ENCODE measurements around the gene PLA2G4E. TPM values are rescaled to one million over a fixed set of nuclear protein-coding genes. Genes with fewer than 3 reads are reported as not detected.

Gene PLA2G4E
- total RNA-seq, 2 donors from 2014 or later: 0.11 TPM; not detected in 1

DNA sequence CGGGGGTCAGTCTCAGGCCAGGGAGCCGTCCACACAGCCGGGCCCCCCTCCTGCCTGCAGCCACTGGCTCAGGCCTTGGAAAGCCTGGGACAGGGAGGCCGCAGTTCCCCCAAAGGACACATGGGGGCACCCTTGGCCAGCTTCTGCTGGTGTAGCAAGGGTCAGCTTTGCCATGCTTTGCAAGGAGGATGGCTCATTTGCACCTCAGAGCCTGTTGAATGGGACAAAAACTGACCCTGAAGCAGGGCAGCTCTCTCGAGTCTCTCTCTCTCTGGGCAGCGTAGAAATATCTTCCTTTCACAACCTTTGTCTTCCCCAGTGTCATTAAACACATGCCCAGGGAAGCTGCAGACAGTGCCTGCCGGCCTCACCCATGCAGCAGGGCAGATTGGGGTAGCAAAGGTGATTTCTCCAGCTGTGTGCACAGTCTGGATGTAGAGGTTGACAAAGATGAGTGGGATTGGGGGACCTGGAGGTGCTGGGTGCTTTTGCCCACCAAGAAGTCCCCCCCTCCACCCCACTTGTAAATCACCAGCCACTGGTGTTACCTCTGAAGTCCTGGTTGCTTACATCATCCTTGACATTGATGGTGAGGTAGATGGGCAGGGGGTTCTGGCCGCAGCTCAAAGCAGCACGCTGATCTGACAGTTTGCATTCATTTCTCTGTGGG, 31.1 kb downstream of the PLA2G4E start:
- Histone ChIP-seq H3K9me3 (no peaks in the 10 kb centered on the region), H3K27ac (no peak overlapping the region), H3K4me1 (peaks cover 0 to 6% of the 10 kb centered on the region in 2 donors), H3K27me3 (no peaks in the 10 kb centered on the region), H3K36me3 (no peaks in the 10 kb centered on the region), H3K4me3 (no peak overlapping the region)
- DNase-seq (ENCODE audit: low spot score): peak; percentile 82
- TF ChIP-seq, protein P1, sequence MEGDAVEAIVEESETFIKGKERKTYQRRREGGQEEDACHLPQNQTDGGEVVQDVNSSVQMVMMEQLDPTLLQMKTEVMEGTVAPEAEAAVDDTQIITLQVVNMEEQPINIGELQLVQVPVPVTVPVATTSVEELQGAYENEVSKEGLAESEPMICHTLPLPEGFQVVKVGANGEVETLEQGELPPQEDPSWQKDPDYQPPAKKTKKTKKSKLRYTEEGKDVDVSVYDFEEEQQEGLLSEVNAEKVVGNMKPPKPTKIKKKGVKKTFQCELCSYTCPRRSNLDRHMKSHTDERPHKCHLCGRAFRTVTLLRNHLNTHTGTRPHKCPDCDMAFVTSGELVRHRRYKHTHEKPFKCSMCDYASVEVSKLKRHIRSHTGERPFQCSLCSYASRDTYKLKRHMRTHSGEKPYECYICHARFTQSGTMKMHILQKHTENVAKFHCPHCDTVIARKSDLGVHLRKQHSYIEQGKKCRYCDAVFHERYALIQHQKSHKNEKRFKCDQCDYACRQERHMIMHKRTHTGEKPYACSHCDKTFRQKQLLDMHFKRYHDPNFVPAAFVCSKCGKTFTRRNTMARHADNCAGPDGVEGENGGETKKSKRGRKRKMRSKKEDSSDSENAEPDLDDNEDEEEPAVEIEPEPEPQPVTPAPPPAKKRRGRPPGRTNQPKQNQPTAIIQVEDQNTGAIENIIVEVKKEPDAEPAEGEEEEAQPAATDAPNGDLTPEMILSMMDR (IDR thresholded peaks at IDR 0.05): peak; percentile 97 to 99

DNA sequence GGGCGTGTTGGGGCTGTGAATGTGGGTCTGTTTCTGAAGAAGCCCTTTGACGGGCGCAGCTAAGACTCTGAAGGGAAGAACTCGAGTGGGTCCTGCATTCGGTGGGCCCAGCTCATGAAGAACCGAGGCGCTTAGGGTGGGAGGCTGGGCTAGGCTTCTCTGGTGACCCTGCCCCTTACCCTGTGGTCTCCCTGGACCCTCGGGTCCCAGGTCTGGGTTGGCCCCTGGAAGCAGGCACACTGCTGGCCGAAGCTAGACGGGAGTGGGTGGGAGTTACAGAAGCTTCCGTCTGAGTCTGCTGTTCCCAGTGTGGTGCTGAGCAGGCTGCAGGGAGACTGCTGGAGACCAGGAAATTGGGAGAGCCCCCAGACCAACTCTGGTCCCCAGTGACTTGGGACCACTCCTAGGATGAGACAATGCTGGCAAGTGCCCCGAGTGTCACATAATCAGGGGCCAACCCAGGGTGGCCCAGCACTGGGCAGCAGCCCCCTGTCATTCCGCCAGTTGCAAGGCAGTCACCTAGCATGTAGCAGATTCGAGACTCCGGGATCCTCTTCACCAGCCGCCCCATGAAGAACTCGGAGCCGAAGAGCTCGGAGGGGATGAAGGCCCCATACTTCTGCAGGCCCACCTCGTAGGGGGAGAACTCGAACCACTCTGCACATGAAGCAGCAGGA, 31.8 kb downstream of the PLA2G4E start:
- Histone ChIP-seq H3K9me3 (no peaks in the 10 kb centered on the region), H3K4me1 (peaks cover 0 to 6% of the 10 kb centered on the region in 2 donors), H3K27me3 (no peaks in the 10 kb centered on the region), H3K36me3 (no peaks in the 10 kb centered on the region), H3K4me3 (no peak overlapping the region), H3K27ac (no peak overlapping the region)
- TF ChIP-seq, protein P1 (IDR thresholded peaks at IDR 0.05): no peak
- DNase-seq (ENCODE audit: low spot score): no peak

DNA sequence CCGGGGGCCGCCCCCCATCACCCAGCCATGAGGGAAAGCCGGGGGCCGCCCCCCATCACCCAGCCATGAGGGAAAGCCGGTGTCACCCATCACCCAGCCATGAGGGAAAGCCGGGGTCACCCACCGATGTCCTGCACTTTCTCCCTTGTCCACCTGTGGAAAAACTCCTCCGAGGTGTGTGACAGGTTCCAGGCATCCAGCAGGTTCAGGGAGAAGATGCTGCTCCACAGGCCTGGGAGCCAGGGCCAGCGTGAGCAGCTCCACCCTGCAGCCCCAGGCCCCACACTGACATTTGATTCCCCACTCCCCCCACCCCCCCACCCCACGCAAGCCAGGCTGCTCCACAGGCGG, 32.9 kb downstream of the PLA2G4E start:
- H3K36me3 ChIP-seq: no peaks in the 10 kb centered on the region
- no peaks in the 10 kb centered on the region for H3K9me3 ChIP-seq
- DNase-seq (ENCODE audit: low spot score): no peak
- H3K4me1 ChIP-seq: peaks cover 0 to 3% of the 10 kb centered on the region in 2 donors
- H3K27me3 ChIP-seq: no peaks in the 10 kb centered on the region
- H3K27ac ChIP-seq: no peak overlapping the region
- H3K4me3 ChIP-seq: no peak overlapping the region
- TF ChIP-seq, protein P1 (IDR thresholded peaks at IDR 0.05): no peak

DNA sequence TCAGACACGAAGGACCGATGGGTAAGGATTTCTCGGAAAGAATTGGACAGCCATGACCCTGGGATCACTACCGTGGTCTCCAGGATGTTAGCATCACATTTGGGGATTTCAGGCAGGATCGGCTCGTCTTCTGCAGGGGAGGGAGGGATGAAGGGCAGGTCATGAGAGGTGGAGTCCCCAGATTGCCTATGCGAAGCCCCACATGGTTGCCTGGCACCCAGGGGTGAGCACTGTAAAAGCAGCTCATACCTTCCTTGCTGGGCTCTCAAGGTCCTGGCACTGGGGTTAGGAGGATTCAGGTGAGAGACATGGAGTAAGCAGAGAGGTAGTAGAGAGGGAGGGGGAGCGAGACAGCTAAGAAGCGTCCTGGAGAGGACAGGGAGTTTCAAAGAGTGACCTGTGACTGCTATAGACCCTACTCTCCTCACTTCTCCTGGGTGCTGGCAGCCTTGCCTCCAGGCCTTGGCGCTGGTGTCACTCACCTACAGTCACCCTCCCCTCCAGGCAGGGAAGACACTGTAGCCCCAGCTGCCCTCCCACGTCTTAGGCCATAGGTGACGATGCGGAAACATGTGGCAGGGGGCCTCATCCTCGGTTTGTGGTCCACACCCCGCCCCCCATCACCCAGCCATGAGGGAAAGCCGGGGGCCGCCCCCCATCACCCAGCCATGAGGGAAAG, 33.5 kb downstream of the PLA2G4E start:
- Histone ChIP-seq H3K27ac (no peak overlapping the region), H3K4me3 (no peak overlapping the region), H3K27me3 (no peaks in the 10 kb centered on the region), H3K36me3 (no peaks in the 10 kb centered on the region), H3K9me3 (no peaks in the 10 kb centered on the region), H3K4me1 (peaks cover 0 to 7% of the 10 kb centered on the region in 2 donors)
- TF ChIP-seq, protein P1 (IDR thresholded peaks at IDR 0.05): no peak
- DNase-seq (ENCODE audit: low spot score): no peak

DNA sequence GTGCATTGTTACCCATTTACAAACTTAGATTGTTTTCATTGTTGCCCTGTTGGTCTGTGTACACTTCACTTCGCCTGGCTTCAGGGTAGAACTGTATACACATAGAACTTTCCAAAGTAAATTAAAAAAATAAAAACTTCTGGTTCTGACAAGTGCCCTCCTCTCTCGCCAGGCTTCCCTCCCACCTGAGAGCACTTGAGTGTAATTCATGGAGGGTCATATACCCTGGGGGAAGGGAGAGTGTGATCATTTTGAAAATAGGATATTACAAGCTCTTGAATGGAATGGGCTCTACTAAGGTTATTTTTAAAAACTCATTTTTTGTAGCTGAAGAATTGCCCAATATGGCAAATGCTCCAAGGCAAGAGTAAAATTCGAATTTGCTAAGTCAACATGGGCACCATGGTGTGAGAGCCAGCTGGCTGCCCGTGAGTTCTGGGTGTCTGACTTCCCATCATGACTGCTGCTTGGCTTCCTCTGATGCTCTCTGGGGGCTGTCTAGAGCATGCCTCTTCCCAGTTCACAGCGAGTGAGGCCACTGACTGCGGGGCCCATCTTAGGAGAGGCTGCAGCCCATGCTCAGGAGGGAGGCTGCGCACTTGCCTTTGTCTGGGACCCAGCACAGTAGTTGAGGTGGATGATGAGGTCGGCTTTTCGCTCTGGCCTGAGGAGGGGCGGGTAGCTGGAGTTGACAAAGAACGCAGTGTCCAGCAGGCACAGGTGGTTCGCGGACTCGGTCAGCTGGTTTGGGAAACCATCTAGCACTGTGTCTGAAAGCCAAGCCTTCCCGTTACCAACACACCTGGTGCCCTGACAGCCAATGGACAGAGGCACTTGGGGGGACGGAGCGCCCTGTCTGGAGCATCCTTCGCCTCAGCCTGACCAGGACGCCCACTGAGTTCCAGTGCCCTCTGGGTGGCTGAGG, 35.3 kb downstream of the PLA2G4E start:
- DNase-seq (ENCODE audit: low spot score): no peak
- TF ChIP-seq, protein P1 (IDR thresholded peaks at IDR 0.05): no peak
- Histone ChIP-seq H3K36me3 (no peaks in the 10 kb centered on the region), H3K27ac (no peak overlapping the region), H3K27me3 (no peaks in the 10 kb centered on the region), H3K4me1 (peaks cover 0 to 24% of the 10 kb centered on the region in 2 donors), H3K9me3 (no peaks in the 10 kb centered on the region), H3K4me3 (no peak overlapping the region)

Data from right atrium auricular region (tissue), 2 donors.